K562 (cell line): ENCODE data around the gene BMPER. TPM values are rescaled to one million over a fixed set of nuclear protein-coding genes. Genes with fewer than 3 reads are reported as not detected.

Experiments
- ATAC-seq: fragments of 200-7000 bp; cut with Tn5 transposase; 3 replicates; pipeline ENCODE4 v1.9.1; 2020; ENCODE audit warnings: moderate library complexity
- BruUV-seq: library from RNA; stranded (reverse); fragments of 400-500 nt; replicated peaks from 2 replicates; lab custom pipeline; 2021; lab: Mats Ljungman, UMichigan
- CTCF ChIA-PET: fragments of 300-600 bp; formaldehyde crosslinking; extraction: SDS; loops from one replicate; lab custom pipeline; 2021; ENCODE audit warnings: low intra/inter-chr PET ratio; lab: Yijun Ruan, JAX
- POLR2A ChIA-PET: fragments of 300-600, 350-650 bp; sonication (Branson Sonifier 250); formaldehyde crosslinking; extraction: SDS; loops from one replicate; lab custom pipeline; 2021; ENCODE audit warnings: antibody characterized with exemption, inconsistent platforms; lab: Yijun Ruan, JAX
- DNase-seq, 4 experiments: peaks; one replicate each; pipeline versions ENCODE4 v3.0.0 to v3.0.0-alpha.2; 2011 to 2018; ENCODE audit warnings: low spot score in 3 of 4, mixed read lengths in 3 of 4; ENCODE audit errors: extremely low read depth in 1 of 4
- FAIRE-seq: peaks from 2 replicates; lab custom pipeline; 2011; peaks lifted over from hg19 to GRCh38; lab: Jason Lieb, UNC
- H2AFZ ChIP-seq: 2 replicates; pipeline ENCODE4 v1.6.0; 2011; ENCODE audit warnings: low read depth, low read length, control low read depth, inconsistent platforms
- H3K27ac ChIP-seq: fragments of 200-600 bp; 3 replicates; pipeline ENCODE4 v1.8.0; 2011; ENCODE audit warnings: low read depth, mild to moderate bottlenecking, control low read depth, inconsistent platforms, low read length, moderate library complexity, mixed read lengths; ENCODE audit errors: extremely low read depth
- H3K27me3 ChIP-seq, 2 experiments: fragments of 300-600 bp in 1 of 2; 2 replicates in 1 of 2; 3 replicates in 1 of 2; pipeline versions ENCODE4 v1.6.0 to v1.8.0; 2011; ENCODE audit warnings: inconsistent platforms in 2 of 2, low read length in 2 of 2, mild to moderate bottlenecking in 1 of 2, mixed read lengths in 1 of 2, moderate library complexity in 1 of 2; ENCODE audit not compliant: control insufficient read depth in 2 of 2, insufficient read depth in 2 of 2
- H3K36me3 ChIP-seq: fragments of 300-600 bp; 3 replicates; pipeline ENCODE4 v1.8.0; 2011; ENCODE audit warnings: mild to moderate bottlenecking, low read length, inconsistent platforms; ENCODE audit not compliant: control insufficient read depth, insufficient read depth
- H3K4me1 ChIP-seq, 2 experiments: fragments of 200-600 bp in 1 of 2; replicated peaks in 1 of 2; 2 replicates in 1 of 2; 3 replicates in 1 of 2; pipeline versions ENCODE4 v1.5.1 to v1.8.0; 2011; ENCODE audit warnings: inconsistent platforms in 2 of 2, low read length in 2 of 2, mild to moderate bottlenecking in 1 of 2, mixed read lengths in 1 of 2, moderate library complexity in 1 of 2; ENCODE audit not compliant: control insufficient read depth in 2 of 2, insufficient read depth in 2 of 2
- H3K4me2 ChIP-seq: 2 replicates; pipeline ENCODE4 v1.6.1; 2011; ENCODE audit warnings: low read length, control low read depth, inconsistent platforms, mixed read lengths; ENCODE audit not compliant: insufficient read depth
- H3K4me3 ChIP-seq: fragments of 200-600 bp; sonication (generic), shearing (Covaris generic); 2 replicates; pipeline ENCODE4 v1.5.1; 2016; ENCODE audit warnings: control low read depth, inconsistent platforms
- H3K79me2 ChIP-seq: fragments of 200-600 bp; 3 replicates; pipeline ENCODE4 v1.8.0; 2011; ENCODE audit warnings: low read length, inconsistent platforms; ENCODE audit not compliant: control insufficient read depth, insufficient read depth
- H3K9ac ChIP-seq, 2 experiments: 2 replicates each; pipeline versions ENCODE4 v1.6.0 to v1.6.1; 2011; ENCODE audit warnings: low read depth in 2 of 2, low read length in 2 of 2, control low read depth in 1 of 2, inconsistent platforms in 1 of 2, mild to moderate bottlenecking in 1 of 2, mixed read lengths in 1 of 2; ENCODE audit not compliant: insufficient read depth in 1 of 2
- H3K9me1 ChIP-seq: one replicate; pipeline ENCODE4 v1.6.0; 2011; ENCODE audit warnings: inconsistent platforms, mild to moderate bottlenecking, low read length, moderate library complexity; ENCODE audit not compliant: control insufficient read depth, insufficient read depth
- H3K9me3 ChIP-seq: replicated peaks from 2 replicates; pipeline ENCODE4 v1.5.1; 2011; ENCODE audit warnings: low read depth, low read length, inconsistent platforms; ENCODE audit not compliant: control insufficient read depth, insufficient read depth
- H4K20me1 ChIP-seq: replicated peaks from 2 replicates; pipeline ENCODE4 v1.6.1; 2011; ENCODE audit warnings: low read length, inconsistent platforms, mixed read lengths; ENCODE audit not compliant: control insufficient read depth, insufficient read depth
- BCL6 ChIP-seq: fragments of 250-450 bp; sonication (Bioruptor Pico); IDR thresholded peaks from 2 replicates; pipeline ENCODE4 v1.4.0; 2020
- HMG20A ChIP-seq: fragments of 450-650 bp; formaldehyde crosslinking; conservative IDR thresholded peaks from 2 replicates; pipeline ENCODE4 v1.4.0; 2020; ENCODE audit warnings: mild to moderate bottlenecking, mixed read lengths
- ILF3 ChIP-seq: fragments of 450-650 bp; IDR thresholded peaks from 2 replicates; pipeline ENCODE4 v1.6.1; 2018; ENCODE audit warnings: antibody characterized with exemption, mild to moderate bottlenecking, moderate library complexity, borderline replicate concordance
- MAFK ChIP-seq: IDR thresholded peaks from 2 replicates; pipeline ENCODE4 v1.6.1; 2011; ENCODE audit warnings: low read length, improper control_type of control experiment
- NONO ChIP-seq, 2 experiments: fragments of 200-400 bp in 1 of 2; fragments of 450-650 bp in 1 of 2; formaldehyde crosslinking in 1 of 2; IDR thresholded peaks; 2 replicates each; pipeline ENCODE4 v1.6.1; 2017; ENCODE audit warnings: low read depth in 2 of 2, mild to moderate bottlenecking in 2 of 2, moderate library complexity in 2 of 2, low read length in 1 of 2
- POLR2G ChIP-seq: fragments of 200-400 bp; formaldehyde crosslinking; IDR thresholded peaks from 2 replicates; pipeline ENCODE4 v1.6.1; 2017; ENCODE audit warnings: low read depth, mild to moderate bottlenecking, antibody characterized with exemption, low read length, moderate library complexity
- ZNF696 ChIP-seq: fragments of 250-450 bp; sonication (Bioruptor Pico); conservative IDR thresholded peaks from 2 replicates; pipeline ENCODE4 v1.4.0; 2020; ENCODE audit warnings: mild to moderate bottlenecking, moderate library complexity
- WGBS: fragments of 100-300 bp; shearing (Covaris generic); methylation state at CpG from one replicate; pipeline ENCODE4 v1.1.6; 2016; ENCODE audit warnings: low coverage, mixed read lengths; ENCODE audit not compliant: insufficient coverage; ENCODE audit errors: missing lambda C conversion rate; 5-methylcytosine and 5-hydroxymethylcytosine counted together
- in situ Hi-C: fragments of 300-500 bp; cut with MboI; formaldehyde crosslinking; loops from 4 replicates; pipeline ENCODE4 v1.15.0; 2018; ENCODE audit warnings: inconsistent platforms, mixed read lengths
- intact Hi-C: fragments of 100-400 bp; cut with micrococcal nuclease; formaldehyde crosslinking; loops from 2 replicates; pipeline ENCODE4 v1.14.2; 2022
- polyA plus RNA-seq, 8 experiments: library from polyadenylated mRNA; depleted of rRNA in 4 of 8; stranded (reverse) in 5 of 8; unstranded in 3 of 8; fragments of >200 nt; fragmentation: Nextera tagmentation in 2 of 8; fragmentation: Illumina TruSeq in 1 of 8; extraction: Ambion mirVana in 2 of 8; extraction: Trizol in 1 of 8; gene quantifications; 2 replicates each; pipeline versions ENCODE4 v1.2.1 to v1.2.3, GENCODE V29; 2011 to 2014; ENCODE audit warnings: inconsistent platforms in 1 of 8, missing spikeins in 1 of 8
- total RNA-seq, 7 experiments: library from RNA; depleted of rRNA in 6 of 7; stranded (reverse); fragments of >200 nt in 6 of 7; fragmentation: Illumina TruSeq in 2 of 7; extraction: Trizol in 2 of 7; gene quantifications; 2 replicates each; pipeline versions ENCODE4 v1.2.1 to v1.2.3, GENCODE V29; 2011 to 2021; ENCODE audit warnings: low replicate concordance in 1 of 7
- TF ChIP-seq, protein P1 (sequence below), 3 experiments: fragments of 200-800 bp in 1 of 3; fragments of 250-450 bp in 1 of 3; fragments of 450-650 bp in 1 of 3; sonication (Bioruptor Pico) in 1 of 3; sonication (Bioruptor generic) in 1 of 3; formaldehyde crosslinking in 1 of 3; IDR thresholded peaks; 2 replicates each; pipeline versions ENCODE4 v1.6.1 to v1.8.0; 2016 to 2022; ENCODE audit warnings: mild to moderate bottlenecking in 2 of 3, missing genetic modification characterization in 2 of 3, missing compliant biosample characterization in 1 of 3, moderate library complexity in 1 of 3

Gene BMPER
- total and polyA plus RNA-seq, 9 of the 15 experiments (the other 6 are each of a cell fraction or from before 2014, with no cell fraction given), result not detected

DNA sequence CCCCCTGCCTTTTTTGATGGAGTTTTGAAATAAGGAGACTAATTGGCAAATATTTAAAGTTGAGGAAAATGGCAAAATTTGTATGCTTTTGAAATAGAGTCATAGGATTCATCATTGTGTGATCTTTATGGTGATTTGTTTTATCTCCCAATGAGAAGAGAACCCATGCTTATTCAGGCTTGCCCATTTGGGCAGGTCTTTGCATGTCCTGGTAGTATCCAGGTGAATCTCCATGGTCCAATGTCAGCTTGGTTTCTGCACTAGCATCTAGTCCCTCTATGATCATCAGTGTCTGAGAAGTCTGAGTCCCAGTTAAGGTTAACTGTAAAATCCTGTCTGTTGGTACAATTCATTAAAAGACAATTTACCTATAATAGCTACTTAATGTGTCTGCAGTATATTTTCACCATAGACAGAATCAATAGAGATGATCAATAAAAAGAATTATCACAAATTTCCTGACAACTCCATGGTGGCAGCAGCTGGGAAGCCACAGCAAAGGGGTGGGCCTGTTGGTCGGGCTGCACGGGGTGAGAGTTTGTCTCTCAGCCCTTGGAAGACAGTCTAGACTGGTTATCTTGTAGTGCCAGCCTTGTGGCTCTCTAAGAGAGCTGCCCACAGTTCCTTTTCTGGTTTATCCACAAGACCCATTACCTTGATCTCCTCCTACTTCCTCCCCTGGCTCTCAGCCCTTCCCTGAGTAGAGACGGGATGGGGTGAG, 22.2 kb upstream of the BMPER start:
- Histone ChIP-seq H4K20me1 (no peaks in the 10 kb centered on the region; the same call in 1 of the 2 replicates), H3K9me3 (no peaks in the 10 kb centered on the region), H3K9me1 (no peaks in the 10 kb centered on the region), H3K79me2 (no peaks in the 10 kb centered on the region), H2AFZ (no peak overlapping the region), H3K4me3 (no peak overlapping the region), H3K4me2 (no peak overlapping the region), H3K27ac (no peak overlapping the region), H3K27me3 (no peaks in the 10 kb centered on the region), H3K4me1 (no peaks in the 10 kb centered on the region), H3K9ac (no peak overlapping the region), H3K36me3 (no peaks in the 10 kb centered on the region)
- FAIRE-seq, result no peak
- TF ChIP-seq MAFK (no peak), POLR2G (no peak), ILF3 (no peak), ZNF696 (CRISPR knock-in tag) (no peak), BCL6 (CRISPR knock-in tag) (no peak), HMG20A (no peak), NONO (IDR thresholded peaks at IDR 0.05; ENCODE audit: low read depth in 2 of 2, low read length in 1 of 2) (no peak)
- TF ChIP-seq, protein P1, sequence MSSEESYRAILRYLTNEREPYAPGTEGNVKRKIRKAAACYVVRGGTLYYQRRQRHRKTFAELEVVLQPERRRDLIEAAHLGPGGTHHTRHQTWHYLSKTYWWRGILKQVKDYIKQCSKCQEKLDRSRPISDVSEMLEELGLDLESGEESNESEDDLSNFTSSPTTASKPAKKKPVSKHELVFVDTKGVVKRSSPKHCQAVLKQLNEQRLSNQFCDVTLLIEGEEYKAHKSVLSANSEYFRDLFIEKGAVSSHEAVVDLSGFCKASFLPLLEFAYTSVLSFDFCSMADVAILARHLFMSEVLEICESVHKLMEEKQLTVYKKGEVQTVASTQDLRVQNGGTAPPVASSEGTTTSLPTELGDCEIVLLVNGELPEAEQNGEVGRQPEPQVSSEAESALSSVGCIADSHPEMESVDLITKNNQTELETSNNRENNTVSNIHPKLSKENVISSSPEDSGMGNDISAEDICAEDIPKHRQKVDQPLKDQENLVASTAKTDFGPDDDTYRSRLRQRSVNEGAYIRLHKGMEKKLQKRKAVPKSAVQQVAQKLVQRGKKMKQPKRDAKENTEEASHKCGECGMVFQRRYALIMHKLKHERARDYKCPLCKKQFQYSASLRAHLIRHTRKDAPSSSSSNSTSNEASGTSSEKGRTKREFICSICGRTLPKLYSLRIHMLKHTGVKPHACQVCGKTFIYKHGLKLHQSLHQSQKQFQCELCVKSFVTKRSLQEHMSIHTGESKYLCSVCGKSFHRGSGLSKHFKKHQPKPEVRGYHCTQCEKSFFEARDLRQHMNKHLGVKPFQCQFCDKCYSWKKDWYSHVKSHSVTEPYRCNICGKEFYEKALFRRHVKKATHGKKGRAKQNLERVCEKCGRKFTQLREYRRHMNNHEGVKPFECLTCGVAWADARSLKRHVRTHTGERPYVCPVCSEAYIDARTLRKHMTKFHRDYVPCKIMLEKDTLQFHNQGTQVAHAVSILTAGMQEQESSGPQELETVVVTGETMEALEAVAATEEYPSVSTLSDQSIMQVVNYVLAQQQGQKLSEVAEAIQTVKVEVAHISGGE (CRISPR knock-in tag; IDR thresholded peaks at IDR 0.05), result no peak
- no peak for DNase-seq
- no peak for ATAC-seq
- intact Hi-C loops (no loop called here), in situ Hi-C loops (no loop called here)
- 0% methylated on average over 3 of the region's 3 CpGs for WGBS
- ChIA-PET POLR2A (no interaction called here), CTCF (no interaction called here)
- BruUV-seq, result no TSS peak
